Upper lobe of left lung (tissue), 6 donors: Measurements from ENCODE around the gene AFF1. TPM values are rescaled to one million over a fixed set of nuclear protein-coding genes. Genes with fewer than 3 reads are reported as not detected.

Experiments
- ATAC-seq, 2 donors: fragments of 200-7000 bp; cut with Tn5 transposase; one replicate each; pipeline ENCODE4 v1.9.1; 2022; ENCODE audit warnings: mild to moderate bottlenecking in 2 of 2, moderate library complexity in 2 of 2; ENCODE audit not compliant: low FRiP score in 2 of 2
- DNase-seq, 2 donors: peaks; one replicate each; pipeline ENCODE4 v3.0.0-alpha.2; 2019 to 2020
- H3K27ac ChIP-seq, 4 donors: fragments of 200-600 bp; sonication (generic); one replicate each; pipeline ENCODE4 v1.5.1; 2016 to 2019
- H3K27me3 ChIP-seq, 4 donors: fragments of 200-600 bp; sonication (generic); one replicate each; pipeline ENCODE4 v1.5.1; 2017 to 2019
- H3K36me3 ChIP-seq, 4 donors: fragments of 200-600 bp; sonication (generic); one replicate each; pipeline ENCODE4 v1.5.1; 2016 to 2019
- H3K4me1 ChIP-seq, 4 donors: fragments of 200-600 bp; sonication (generic); one replicate each; pipeline ENCODE4 v1.5.1; 2018 to 2019
- H3K4me3 ChIP-seq, 4 donors: fragments of 200-600 bp; sonication (generic); one replicate each; pipeline ENCODE4 v1.5.1; 2017 to 2019; ENCODE audit warnings: mild to moderate bottlenecking in 2 of 4, moderate library complexity in 1 of 4
- H3K9me3 ChIP-seq, 4 donors: fragments of 200-600 bp; sonication (generic); one replicate each; pipeline ENCODE4 v1.5.1; 2018 to 2019
- CTCF ChIP-seq, 6 experiments: fragments of 450-650 bp in 4 of 6; fragments of 200-600 bp in 2 of 6; sonication (generic) in 2 of 6; IDR thresholded peaks; one replicate each; pipeline ENCODE4 v1.5.1; 2016 to 2019; ENCODE audit warnings: antibody characterized with exemption in 6 of 6
- EP300 ChIP-seq, 4 donors: sonication (generic); formaldehyde crosslinking; IDR thresholded peaks; one replicate each; pipeline ENCODE4 v1.5.1; 2017; ENCODE audit warnings: antibody characterized with exemption in 4 of 4, control low read depth in 2 of 4
- POLR2A ChIP-seq, 4 donors: fragments of 450-650 bp; IDR thresholded peaks; one replicate each; pipeline ENCODE4 v1.5.1; 2016 to 2017; ENCODE audit warnings: antibody characterized with exemption in 4 of 4, mild to moderate bottlenecking in 2 of 4
- POLR2AphosphoS5 ChIP-seq, 2 donors: sonication (generic); formaldehyde crosslinking; IDR thresholded peaks; one replicate each; pipeline ENCODE4 v1.5.1; 2017; ENCODE audit warnings: antibody characterized with exemption in 2 of 2
- WGBS, 2 donors: methylation state at CpG; one replicate each; pipeline ENCODE4 v1.1.5; 2017 to 2018; 5-methylcytosine and 5-hydroxymethylcytosine counted together
- total RNA-seq, 6 donors: library from RNA; depleted of rRNA in 4 of 6; stranded (reverse); fragments of >200 nt in 4 of 6; gene quantifications; one replicate each; pipeline versions ENCODE4 v1.1.0 to v1.2.1, GENCODE V29; 2016 to 2021
- donor health status: DM: no; HTN: no; CAD: no; lungs with moderate emphysema.
- donor health status: DM: no; HTN: yes; CAD: no; lungs with severe emphysema.

Gene AFF1
- total RNA-seq, 6 donors from 2014 or later: 45.5 to 124 (median 83.9) TPM

GRCh38 chr4:86910820-86911684, 23.8 kb upstream of the AFF1 start:
- Histone ChIP-seq H3K9me3 (no peaks in the 10 kb centered on the region), H3K27me3 (no peaks in the 10 kb centered on the region), H3K36me3 (no peaks in the 10 kb centered on the region), H3K27ac (no peak overlapping the region), H3K4me1 (peaks cover 16 to 30% (median 27%) of the 10 kb centered on the region in 4 donors), H3K4me3 (no peak overlapping the region)
- ATAC-seq (no peak), DNase-seq (no peak)
- 86 to 88% methylated on average over 7 of the region's 7 CpGs for WGBS, 2 donors
- TF ChIP-seq CTCF (IDR thresholded peaks at IDR 0.05): no peak
- no peak for TF ChIP-seq EP300 (IDR thresholded peaks at IDR 0.05)
- TF ChIP-seq POLR2AphosphoS5 (IDR thresholded peaks at IDR 0.05): no peak
- TF ChIP-seq POLR2A (IDR thresholded peaks at IDR 0.05): no peak

GRCh38 chr4:86916392-86916791, 18.4 kb upstream of the AFF1 start:
- ATAC-seq: no peak
- no peaks in the 10 kb centered on the region for H3K9me3 ChIP-seq
- no peak overlapping the region for H3K4me3 ChIP-seq
- no peak for DNase-seq
- no peaks in the 10 kb centered on the region for H3K36me3 ChIP-seq
- WGBS, 2 donors: 45 to 86% methylated on average over 1 of the region's 1 CpG
- no peaks in the 10 kb centered on the region for H3K27me3 ChIP-seq
- TF ChIP-seq CTCF (IDR thresholded peaks at IDR 0.05): no peak
- no peak for TF ChIP-seq POLR2A (IDR thresholded peaks at IDR 0.05)
- TF ChIP-seq EP300 (IDR thresholded peaks at IDR 0.05): no peak
- TF ChIP-seq POLR2AphosphoS5 (IDR thresholded peaks at IDR 0.05): no peak
- H3K4me1 ChIP-seq: no peaks in the 10 kb centered on the region
- H3K27ac ChIP-seq: no peak overlapping the region

- ATAC-seq: no peak
- WGBS, 2 donors: 90 to 92% methylated on average over 4 of the region's 4 CpGs
- no peak overlapping the region for H3K27ac ChIP-seq
- H3K27me3 ChIP-seq: no peaks in the 10 kb centered on the region
- H3K9me3 ChIP-seq: no peaks in the 10 kb centered on the region
- no peak for DNase-seq
- peaks cover under 1 to 8% (median 7%) of the 10 kb centered on the region in 4 donors for H3K4me1 ChIP-seq
- H3K36me3 ChIP-seq: no peaks in the 10 kb centered on the region
- H3K4me3 ChIP-seq: no peak overlapping the region
- TF ChIP-seq EP300 (IDR thresholded peaks at IDR 0.05) (no peak), POLR2A (IDR thresholded peaks at IDR 0.05) (no peak), CTCF (IDR thresholded peaks at IDR 0.05) (no peak), POLR2AphosphoS5 (IDR thresholded peaks at IDR 0.05) (no peak)
Measured at GRCh38 chr4:86917212-86918039, 17.4 kb upstream of the AFF1 start.

GRCh38 chr4:86918539-86919072, 16.2 kb upstream of the AFF1 start:
- no peak for TF ChIP-seq CTCF (IDR thresholded peaks at IDR 0.05)
- no peak for TF ChIP-seq EP300 (IDR thresholded peaks at IDR 0.05)
- Histone ChIP-seq H3K4me3 (no peak overlapping the region), H3K4me1 (peaks cover 3 to 11% (median 8%) of the 10 kb centered on the region in 4 donors), H3K36me3 (no peaks in the 10 kb centered on the region), H3K27ac (peak overlapping the region in 1 of 4 donors; percentile 35), H3K27me3 (no peaks in the 10 kb centered on the region), H3K9me3 (no peaks in the 10 kb centered on the region)
- 48 to 54% methylated on average over 3 of the region's 3 CpGs for WGBS, 2 donors
- ATAC-seq: no peak
- DNase-seq: no peak
